Endothelial cell of umbilical vein (primary cell): ENCODE data around the gene PCARE. TPM values are rescaled to one million over a fixed set of nuclear protein-coding genes. Genes with fewer than 3 reads are reported as not detected.

Experiments used
- BruUV-seq: library from RNA; stranded (reverse); fragments of 400-500 nt; replicated peaks from 2 replicates; lab custom pipeline; 2021; lab: Mats Ljungman, UMichigan
- CTCF ChIA-PET: fragments of 300-600, 350-600 bp; sonication (Branson Sonifier 250); formaldehyde crosslinking; loops from one replicate; lab custom pipeline; 2021; ENCODE audit warnings: antibody characterized with exemption, inconsistent platforms; lab: Charles Lee
- POLR2A ChIA-PET: fragments of 300-600, 350-600 bp; sonication (Branson Sonifier 250); formaldehyde crosslinking; loops from one replicate; lab custom pipeline; 2021; ENCODE audit warnings: antibody characterized with exemption, inconsistent platforms; lab: Charles Lee
- DNase-seq: peaks from one replicate; pipeline ENCODE4 v3.0.0-alpha.2; 2011; ENCODE audit warnings: low read depth, low spot score
- FAIRE-seq: peaks from 2 replicates; lab custom pipeline; 2011; peaks lifted over from hg19 to GRCh38; lab: Jason Lieb, UNC
- H2AFZ ChIP-seq: 2 replicates; pipeline ENCODE4 v1.6.0; 2012; ENCODE audit warnings: low read depth, low read length, control low read depth, inconsistent platforms
- H3K27ac ChIP-seq: 2 replicates; pipeline ENCODE4 v1.5.1; 2011; ENCODE audit warnings: low read depth, mild to moderate bottlenecking, control low read depth, low read length, moderate library complexity; ENCODE audit not compliant: insufficient read depth
- H3K27me3 ChIP-seq, 2 experiments: 2 replicates each; pipeline versions ENCODE4 v1.6.0 to v1.6.1; 2011; ENCODE audit warnings: low read length in 2 of 2, mixed read lengths in 1 of 2; ENCODE audit not compliant: control insufficient read depth in 2 of 2, insufficient read depth in 2 of 2
- H3K36me3 ChIP-seq, 2 experiments: 2 replicates in 1 of 2; 3 replicates in 1 of 2; pipeline ENCODE4 v1.5.1; 2011; ENCODE audit warnings: low read length in 2 of 2, mild to moderate bottlenecking in 1 of 2, moderate library complexity in 1 of 2; ENCODE audit not compliant: control insufficient read depth in 2 of 2, insufficient read depth in 2 of 2; ENCODE audit errors: extremely low read depth in 1 of 2
- H3K4me1 ChIP-seq: 3 replicates; pipeline ENCODE4 v1.5.1; 2011; ENCODE audit warnings: mild to moderate bottlenecking, low read length; ENCODE audit not compliant: control insufficient read depth, insufficient read depth; ENCODE audit errors: extremely low read depth
- H3K4me2 ChIP-seq: 2 replicates; pipeline ENCODE4 v1.6.1; 2011; ENCODE audit warnings: low read length, control low read depth, mixed read lengths; ENCODE audit not compliant: insufficient read depth
- H3K4me3 ChIP-seq, 3 experiments: fragments of 200-600 bp in 1 of 3; sonication (generic), shearing (Covaris generic) in 1 of 3; replicated peaks in 1 of 3; 2 replicates each; pipeline ENCODE4 v1.5.1; 2011 to 2016; ENCODE audit warnings: control low read depth in 3 of 3, low read length in 3 of 3, mild to moderate bottlenecking in 2 of 3, inconsistent platforms in 1 of 3, low read depth in 1 of 3, moderate library complexity in 1 of 3; ENCODE audit not compliant: insufficient read depth in 1 of 3
- H3K79me2 ChIP-seq: 2 replicates; pipeline ENCODE4 v1.6.0; 2012; ENCODE audit warnings: low read length, inconsistent platforms; ENCODE audit not compliant: control insufficient read depth, insufficient read depth
- H3K9ac ChIP-seq: replicated peaks from 2 replicates; pipeline ENCODE3; 2011; ENCODE audit warnings: low read length, control low read depth; ENCODE audit not compliant: insufficient read depth; ENCODE audit errors: extremely low read depth
- H3K9me1 ChIP-seq: replicated peaks from 3 replicates; pipeline ENCODE4 v1.6.0; 2011; ENCODE audit warnings: mild to moderate bottlenecking, low read length; ENCODE audit not compliant: control insufficient read depth, insufficient read depth; ENCODE audit errors: extremely low read depth
- H3K9me3 ChIP-seq: replicated peaks from 2 replicates; pipeline ENCODE4 v1.5.1; 2012; ENCODE audit warnings: low read length, inconsistent platforms; ENCODE audit not compliant: control insufficient read depth, insufficient read depth
- H4K20me1 ChIP-seq: replicated peaks from 2 replicates; pipeline ENCODE3; 2011; ENCODE audit warnings: mild to moderate bottlenecking, low read length; ENCODE audit not compliant: control insufficient read depth, insufficient read depth; ENCODE audit errors: extremely low read depth
- CTCF ChIP-seq, 2 donors: IDR thresholded peaks; 1 replicate in 1 of 2; 2 replicates in 1 of 2; pipeline ENCODE4 v1.5.1; 2011; ENCODE audit warnings: low read length in 2 of 2, mild to moderate bottlenecking in 2 of 2, moderate library complexity in 2 of 2, control low read depth in 1 of 2, inconsistent platforms in 1 of 2, low read depth in 1 of 2; ENCODE audit not compliant: insufficient read depth in 1 of 2; ENCODE audit errors: extremely low read depth in 1 of 2
- EZH2 ChIP-seq: IDR thresholded peaks from 2 replicates; pipeline ENCODE4 v1.6.1; 2012; ENCODE audit warnings: borderline replicate concordance, low read depth, mild to moderate bottlenecking, moderate library complexity, low read length, inconsistent platforms; ENCODE audit not compliant: severe bottlenecking
- FOS ChIP-seq: IDR thresholded peaks from 2 replicates; pipeline ENCODE4 v1.6.1; 2011; ENCODE audit warnings: mild to moderate bottlenecking, low read length, moderate library complexity, borderline replicate concordance; ENCODE audit not compliant: insufficient read depth
- GATA2 ChIP-seq: IDR thresholded peaks from 2 replicates; pipeline ENCODE4 v1.7.0; 2011; ENCODE audit warnings: low read depth, mild to moderate bottlenecking, moderate library complexity, mixed read lengths, low read length; ENCODE audit not compliant: insufficient read length, insufficient read depth
- JUN ChIP-seq: IDR thresholded peaks from 2 replicates; pipeline ENCODE4 v1.6.1; 2011; ENCODE audit warnings: borderline replicate concordance, low read depth; ENCODE audit not compliant: insufficient read length, insufficient read depth
- MYC ChIP-seq: IDR thresholded peaks from one replicate; pipeline ENCODE4 v1.6.1; 2011; ENCODE audit warnings: mild to moderate bottlenecking, low read depth, low read length
- POLR2A ChIP-seq: IDR thresholded peaks from 2 replicates; pipeline ENCODE4 v1.6.1; 2012; ENCODE audit warnings: low read depth, mild to moderate bottlenecking, control low read depth, low read length
- POLR2AphosphoS5 ChIP-seq: IDR thresholded peaks from 2 replicates; pipeline ENCODE4 v1.6.1; 2012; ENCODE audit warnings: low read depth, mild to moderate bottlenecking, control low read depth, low read length, moderate library complexity; ENCODE audit not compliant: insufficient read depth
- dilution Hi-C: fragments of 300-500 bp; cut with MboI; formaldehyde crosslinking; loops from one replicate; pipeline ENCODE4 v1.15.0; 2019; ENCODE audit warnings: low sequenced_read_pairs; ENCODE audit not compliant: extremely low pct_ligation_motif_present
- intact Hi-C: fragments of 100-400 bp; cut with micrococcal nuclease; formaldehyde crosslinking; loops from one replicate; pipeline ENCODE4 v1.10.0; 2022
- polyA plus RNA-seq, 4 experiments: library from polyadenylated mRNA; depleted of rRNA in 3 of 4; stranded (reverse) in 3 of 4; unstranded in 1 of 4; fragments of >200 nt; gene quantifications; 2 replicates each; pipeline versions ENCODE4 v1.2.1 to v1.2.3, GENCODE V29; 2011 to 2012; ENCODE audit warnings: missing spikeins in 1 of 4
- total RNA-seq: library from RNA; stranded (reverse); gene quantifications from 2 replicates; pipeline ENCODE4 v1.2.3, GENCODE V29; 2021
- TF ChIP-seq, protein P1 (sequence below): IDR thresholded peaks from 2 replicates; pipeline ENCODE4 v1.6.1; 2011; ENCODE audit not compliant: insufficient read depth, insufficient read length

Gene PCARE
- total and polyA plus RNA-seq, 2 donors (not counting 3 experiments of a cell fraction or from before 2014, with no cell fraction given), result not detected

DNA sequence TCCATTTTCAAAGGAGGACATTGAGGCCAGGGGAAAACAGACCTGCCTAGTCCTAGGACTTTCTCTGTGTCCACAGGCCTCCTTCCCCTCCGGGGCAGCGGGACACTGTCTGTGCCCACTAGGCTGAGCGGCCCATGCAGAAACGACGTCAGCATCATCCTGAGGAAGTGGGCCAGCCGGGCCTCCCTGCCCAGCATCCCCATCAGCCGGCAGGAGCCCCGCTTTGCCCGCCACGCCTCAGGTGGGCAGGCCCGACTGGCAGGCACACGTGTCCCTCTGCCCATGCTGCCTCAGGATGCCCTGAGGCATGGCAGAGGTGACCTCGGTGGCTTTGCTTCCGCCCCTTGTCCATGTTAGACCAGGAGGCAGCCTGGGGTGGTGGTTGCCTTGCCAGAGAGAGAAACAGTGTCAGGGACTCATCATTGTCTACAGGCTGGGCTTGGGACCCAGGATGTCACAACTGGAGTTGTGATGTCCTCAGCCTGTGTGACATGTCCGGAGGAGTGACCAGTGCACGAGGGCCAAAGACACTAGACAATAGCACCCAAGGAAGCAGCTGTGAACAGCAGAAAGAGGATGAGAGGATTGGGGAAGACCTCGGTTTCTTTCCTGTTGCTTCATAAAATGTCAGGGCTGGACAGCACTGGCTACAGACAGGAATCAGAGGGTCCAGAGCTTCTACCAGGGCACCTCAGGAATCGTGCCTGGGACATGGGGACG lies 56.4 kb downstream of the PCARE start:
- Histone ChIP-seq H4K20me1 (no peaks in the 10 kb centered on the region), H3K4me3 (no peak overlapping the region), H3K27me3 (peaks cover 0 to 2% of the 10 kb centered on the region in 2 experiments), H3K79me2 (no peaks in the 10 kb centered on the region), H3K4me2 (no peak overlapping the region), H3K36me3 (no peaks in the 10 kb centered on the region), H3K9me3 (no peaks in the 10 kb centered on the region), H3K9me1 (no peaks in the 10 kb centered on the region), H3K9ac (no peak overlapping the region), H3K4me1 (peaks cover 3% of the 10 kb centered on the region), H3K27ac (no peak overlapping the region), H2AFZ (no peak overlapping the region)
- TF ChIP-seq POLR2A (no peak), POLR2AphosphoS5 (no peak), EZH2 (no peak), MYC (no peak), GATA2 (no peak), FOS (no peak), JUN (no peak), CTCF (IDR thresholded peaks at IDR 0.05; ENCODE audit: extremely low read depth in 1 of 2, insufficient read depth in 1 of 2, low read depth in 1 of 2, low read length in 2 of 2) (no peak)
- TF ChIP-seq, protein P1, sequence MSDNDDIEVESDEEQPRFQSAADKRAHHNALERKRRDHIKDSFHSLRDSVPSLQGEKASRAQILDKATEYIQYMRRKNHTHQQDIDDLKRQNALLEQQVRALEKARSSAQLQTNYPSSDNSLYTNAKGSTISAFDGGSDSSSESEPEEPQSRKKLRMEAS, result no peak
- no TSS peak for BruUV-seq
- ChIA-PET CTCF (no interaction called here), POLR2A (no interaction called here)
- FAIRE-seq (no peak), DNase-seq (no peak)
- dilution Hi-C loops (no loop called here), intact Hi-C loops (no loop called here)
